Ramos (cell line): ENCODE results near the gene HMX3.

Source experiments
- in situ Hi-C: fragments of 300-500 bp; cut with MboI; formaldehyde crosslinking; loops from one replicate; pipeline ENCODE4 v1.14.3; 2022; ENCODE audit warnings: low sequenced_read_pairs; ENCODE audit not compliant: unreplicated experiment

The HMX3 gene

GRCh38 chr10:123135415-123136141 is at the start of gene HMX3:
HMX3 (plus strand) TSS chr10:123135970; CDS start chr10:123136051, 81 bp downstream.
- in situ Hi-C loops: no loop called here

DNA sequence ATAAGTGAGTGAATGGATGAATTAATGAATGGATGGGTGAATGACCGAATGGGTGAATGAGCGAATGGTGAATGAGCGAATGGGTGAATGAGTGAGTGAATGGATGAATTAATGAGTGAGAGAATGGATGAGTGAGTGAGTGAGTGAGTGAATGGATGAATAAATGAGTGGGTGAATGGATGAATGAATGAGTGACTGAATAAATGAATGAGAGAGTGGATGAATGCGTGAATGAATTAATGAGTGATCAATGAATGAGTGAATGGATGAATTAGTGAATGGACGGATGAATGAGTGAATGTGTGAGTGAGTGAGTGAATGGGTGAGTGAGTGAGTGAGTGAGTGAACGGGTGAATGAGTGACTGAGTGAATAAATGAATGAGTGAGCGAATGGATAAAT is 49.5 kb upstream of the HMX3 start:
- in situ Hi-C loops: no loop called here

- in situ Hi-C loops: no loop called here
Measured at GRCh38 chr10:123087348-123087747, 48.4 kb upstream of the HMX3 start.

GRCh38 chr10:123087786-123088185 is 48.0 kb upstream of the HMX3 start:
- in situ Hi-C loops: no loop called here

DNA sequence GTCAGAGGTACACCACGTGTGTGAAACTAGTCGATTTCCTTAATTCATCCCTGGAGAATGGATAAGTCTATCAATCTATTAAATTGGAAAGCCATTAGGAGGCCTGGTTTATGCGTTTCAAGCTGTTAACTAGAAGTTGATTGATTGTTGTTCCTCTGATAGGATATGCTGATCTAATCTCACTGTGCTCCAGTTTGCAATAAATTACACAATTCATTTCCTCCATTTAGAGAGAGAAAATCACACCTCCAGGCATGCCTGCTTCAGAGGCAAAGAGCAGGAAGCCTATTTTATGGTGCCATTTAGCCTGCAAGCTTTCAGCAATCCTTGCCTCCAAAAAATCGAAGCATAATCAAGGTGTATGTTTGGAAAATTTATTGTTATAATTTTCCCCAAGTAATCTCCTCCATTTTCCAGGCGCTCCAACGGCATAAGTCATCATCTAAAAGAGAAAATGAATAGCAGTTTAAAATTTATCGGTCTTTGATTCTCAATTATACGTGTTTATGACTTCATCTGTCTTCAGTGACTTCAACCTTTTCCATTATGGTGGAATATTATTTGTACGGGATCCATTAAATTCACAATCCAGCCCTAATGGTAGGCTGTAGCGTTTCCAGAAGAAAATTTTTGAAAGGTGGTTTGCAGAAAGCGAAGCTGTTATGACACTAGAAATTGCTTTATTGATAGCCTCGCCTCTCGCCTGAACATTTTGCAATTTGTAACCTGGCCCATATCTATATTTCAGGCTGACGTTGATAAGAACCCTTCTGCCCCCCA is 42.9 kb upstream of the HMX3 start:
- in situ Hi-C loops: no loop called here

DNA sequence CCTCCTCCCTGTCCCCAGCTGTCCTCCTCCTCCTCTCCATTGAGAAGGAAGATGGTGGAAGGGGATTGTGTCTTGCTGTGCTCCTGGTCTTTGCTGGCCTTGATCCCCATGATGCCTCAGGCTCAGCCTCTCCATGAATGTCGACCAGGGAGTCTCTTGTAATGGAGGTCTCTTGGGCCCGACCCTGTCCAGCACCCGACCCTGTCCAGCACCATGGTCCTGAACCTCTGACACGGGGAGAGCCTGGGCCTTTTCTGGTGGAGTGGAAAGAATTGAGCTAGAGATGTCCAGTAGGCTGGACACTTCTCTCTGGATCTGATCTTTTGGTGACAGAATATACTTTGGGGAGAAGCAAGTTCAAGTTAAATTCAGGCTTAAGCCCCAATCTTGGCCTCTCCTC is 42.3 kb upstream of the HMX3 start:
- in situ Hi-C loops: no loop called here

DNA sequence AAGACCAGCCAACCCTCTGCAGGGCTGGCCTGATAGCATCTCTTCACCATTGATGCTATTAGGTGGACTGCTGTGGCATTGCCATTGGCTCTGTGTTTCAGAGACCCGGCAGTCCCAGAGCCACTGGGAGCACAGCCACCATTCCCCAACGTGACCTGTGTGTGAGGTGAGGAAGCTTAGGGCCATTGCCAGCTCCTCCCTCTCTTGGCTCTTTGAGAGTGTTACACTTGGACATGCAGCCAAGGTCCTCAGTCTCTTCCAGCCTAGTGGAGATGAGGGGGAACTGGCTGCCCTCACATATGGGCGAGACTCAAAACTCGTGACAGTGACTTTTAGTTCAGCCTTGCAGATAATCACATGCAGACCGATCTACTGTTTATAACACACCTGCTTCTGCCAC is 39.3 kb upstream of the HMX3 start:
- in situ Hi-C loops: no loop called here

DNA sequence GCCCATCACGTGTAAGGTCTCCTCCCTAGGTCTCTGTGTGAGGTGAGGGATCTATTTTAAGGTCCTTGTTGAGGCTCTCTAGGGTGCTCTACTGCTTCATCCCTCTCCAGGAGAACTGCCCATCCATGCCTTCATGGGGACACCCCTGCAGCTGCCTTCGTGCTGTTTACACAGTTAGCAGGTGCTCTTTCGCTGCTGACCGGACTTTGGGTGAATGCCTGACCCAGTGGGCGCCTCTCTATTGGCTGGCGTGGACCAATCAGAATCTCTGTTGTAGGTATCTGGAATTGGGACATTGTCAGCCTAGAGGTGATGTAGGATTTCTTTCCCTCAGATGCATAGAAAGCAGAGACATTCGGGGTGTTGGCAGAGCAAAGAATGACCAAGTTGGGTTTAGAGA is 38.7 kb upstream of the HMX3 start:
- in situ Hi-C loops: no loop called here

DNA sequence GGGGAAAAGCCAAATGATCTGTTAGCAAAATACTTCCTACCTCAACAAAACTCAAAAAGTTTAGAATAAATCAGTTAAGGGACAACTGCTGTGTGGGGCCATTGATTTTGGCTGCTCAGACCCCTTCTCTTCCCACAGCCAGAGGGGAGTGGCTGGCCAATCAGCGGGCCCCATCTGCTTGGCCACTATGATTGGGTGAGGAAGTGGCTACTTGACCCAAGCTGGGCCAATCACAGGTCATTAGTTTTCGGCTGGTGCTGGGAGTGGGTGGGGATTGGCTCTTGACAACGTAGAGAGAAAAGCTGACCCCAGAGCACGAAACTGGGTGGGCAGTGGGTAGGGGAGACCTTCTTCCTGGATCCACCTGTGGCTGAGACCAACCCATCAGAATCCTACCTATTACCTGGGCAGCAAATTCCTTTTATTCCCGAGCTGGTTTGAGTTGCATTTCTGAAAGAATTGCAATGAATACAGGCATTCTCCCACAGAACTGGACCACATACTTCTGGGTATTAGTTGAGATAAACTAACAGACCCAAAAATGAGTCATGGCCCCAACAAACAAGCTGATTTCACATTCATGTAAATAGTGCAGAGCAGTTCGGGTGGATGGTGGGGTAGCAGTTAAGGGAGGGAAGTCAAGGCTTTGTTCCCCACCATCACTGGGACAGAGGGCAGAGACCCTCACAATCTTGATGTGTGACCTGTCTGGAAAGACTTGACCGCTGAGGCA is 35.6 kb upstream of the HMX3 start:
- in situ Hi-C loops: no loop called here

DNA sequence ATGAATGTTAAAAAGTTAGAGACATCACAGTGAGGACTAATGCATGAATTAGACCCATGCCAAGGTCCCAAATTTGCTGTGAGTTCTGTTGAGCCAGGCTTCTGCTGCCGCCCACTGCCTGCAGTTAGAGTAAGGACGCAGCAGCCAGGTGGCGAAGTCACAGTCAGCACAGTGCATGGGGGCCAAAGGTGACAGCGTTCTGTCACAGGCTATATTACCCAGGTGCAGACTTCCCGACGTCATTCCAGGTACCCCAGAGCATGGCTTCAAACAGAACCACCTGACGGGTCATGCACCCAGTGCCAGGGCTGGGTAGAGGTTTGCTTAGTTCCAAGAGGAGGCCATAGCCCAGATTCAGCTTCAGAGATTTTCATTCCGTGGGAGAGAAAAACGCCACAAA is 33.9 kb upstream of the HMX3 start:
- in situ Hi-C loops: no loop called here

- in situ Hi-C loops: no loop called here
Measured at GRCh38 chr10:123102673-123103072, 33.1 kb upstream of the HMX3 start.

DNA sequence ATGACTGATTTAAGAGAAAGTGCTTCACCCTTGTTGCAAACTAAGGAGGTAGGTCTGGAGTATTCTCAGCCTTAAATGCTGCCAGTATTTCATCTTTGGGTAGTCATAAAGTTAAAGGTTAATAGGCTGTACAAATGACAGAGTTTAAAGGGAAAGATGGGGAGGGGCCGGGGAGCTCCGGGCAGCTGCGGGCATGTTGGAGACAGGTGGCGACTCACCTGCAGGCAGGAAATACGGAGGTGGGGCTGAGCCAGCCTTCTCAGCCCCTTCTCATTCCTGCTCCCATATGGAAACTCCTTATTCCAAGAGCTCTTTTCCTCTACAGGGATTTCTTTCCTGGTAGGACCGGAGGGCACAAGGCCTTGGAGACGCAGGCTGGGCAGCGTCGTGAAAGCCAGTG is 31.8 kb upstream of the HMX3 start:
- in situ Hi-C loops: no loop called here

GRCh38 chr10:123109466-123109865 is 26.3 kb upstream of the HMX3 start:
- in situ Hi-C loops: no loop called here

- in situ Hi-C loops: no loop called here
Measured at GRCh38 chr10:123117644-123118417, 17.9 kb upstream of the HMX3 start.

GRCh38 chr10:123119081-123119480 is 16.7 kb upstream of the HMX3 start:
- in situ Hi-C loops: no loop called here

DNA sequence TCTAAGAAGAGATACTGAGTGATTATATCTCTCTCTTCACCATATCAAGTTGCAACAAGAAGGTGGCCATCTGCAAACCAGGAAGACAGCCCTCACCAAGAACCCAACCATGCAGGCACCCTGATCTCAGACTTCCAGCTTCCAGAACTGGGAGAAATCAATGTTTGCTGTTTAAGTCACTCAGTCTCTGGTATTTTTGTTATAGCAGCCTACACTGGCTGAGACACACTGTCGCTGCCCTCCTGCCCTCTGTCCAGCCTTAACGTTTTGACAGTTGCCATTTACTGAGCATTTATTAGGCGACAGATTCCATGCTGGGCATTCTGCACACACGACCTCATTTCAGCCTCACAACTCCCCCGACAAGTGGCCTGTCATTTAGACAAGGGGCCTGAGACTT is 9.5 kb upstream of the HMX3 start:
- in situ Hi-C loops: no loop called here

DNA sequence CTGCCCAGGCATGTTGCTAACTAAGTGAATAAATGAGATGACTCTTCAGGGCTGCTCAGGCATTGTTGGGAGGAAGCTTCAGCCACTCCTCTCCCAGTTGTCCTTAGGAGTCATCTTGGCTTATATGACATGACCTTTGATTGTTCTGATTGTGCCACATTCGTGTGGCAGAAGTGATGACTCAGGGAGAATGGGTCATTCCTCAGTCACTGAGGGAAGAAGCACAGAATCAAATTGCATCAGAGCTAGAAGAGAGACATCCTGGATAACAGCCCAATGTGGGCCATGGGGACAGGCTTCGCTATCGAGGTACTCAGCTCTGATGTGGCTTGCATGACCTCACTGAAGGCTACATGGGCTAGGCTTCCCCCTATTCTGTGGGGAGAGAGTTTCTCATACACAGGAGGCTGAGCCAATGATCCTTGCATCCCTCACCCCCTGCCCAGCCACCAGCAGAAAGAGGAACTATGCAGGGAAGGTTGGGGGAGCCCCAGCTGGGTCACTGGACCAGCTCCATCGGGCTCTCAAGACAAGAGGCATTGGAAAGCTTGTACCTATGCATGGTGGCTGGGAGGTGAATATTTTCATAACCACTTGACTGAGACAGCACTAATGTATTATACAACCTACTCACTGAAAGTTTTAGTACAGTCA is 6.0 kb upstream of the HMX3 start:
- in situ Hi-C loops: loop anchor here (5.0 kb wide), 1 partner anchor 423 kb away; no protein-coding TSS in a partner anchor

DNA sequence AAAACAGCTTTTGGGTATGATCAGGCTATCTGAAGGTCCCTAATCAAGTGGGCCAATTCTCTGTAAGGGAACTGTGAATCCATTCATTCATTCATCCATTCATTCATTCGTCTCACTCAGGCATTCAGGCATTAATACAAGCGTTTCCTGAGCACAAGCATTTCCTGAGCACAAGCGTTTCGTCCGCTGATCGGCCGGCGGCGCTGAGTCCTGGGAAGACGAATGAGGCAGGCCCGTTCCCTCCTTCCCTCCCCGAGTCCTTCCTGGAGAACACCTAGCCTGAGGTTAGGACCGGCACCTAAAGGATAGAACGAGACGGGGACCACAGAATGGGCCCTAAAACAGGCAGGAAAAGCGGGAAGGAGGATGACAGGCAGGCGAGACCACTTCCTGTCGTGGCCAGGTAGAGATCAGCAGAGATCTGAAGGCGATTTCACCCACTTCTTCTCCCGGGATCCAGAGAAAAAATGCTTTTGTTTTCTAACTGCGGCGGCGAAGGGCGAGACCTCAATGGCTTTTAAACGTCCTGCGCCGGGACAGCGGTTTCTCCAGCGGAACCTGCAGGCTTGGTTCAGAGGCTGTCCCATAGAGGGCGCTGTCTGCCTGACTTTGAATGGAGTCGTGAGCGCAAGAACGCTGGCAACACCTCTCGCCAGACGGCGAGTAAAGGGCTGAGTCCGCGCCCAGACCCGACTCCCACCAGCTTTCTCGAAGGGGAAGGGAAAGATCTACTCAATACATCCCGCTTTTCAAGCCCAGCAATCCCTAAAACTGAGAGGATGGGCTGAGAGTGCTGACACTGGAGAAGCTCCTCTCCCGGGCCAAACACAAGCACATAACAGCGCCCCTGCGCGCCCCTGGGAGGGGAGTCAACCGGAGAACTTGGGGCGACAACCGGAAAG is 2.9 kb upstream of the HMX3 start:
- in situ Hi-C loops: loop anchor here (5.0 kb wide), 1 partner anchor 419 kb away; no protein-coding TSS in a partner anchor
